Activated CD4-positive, alpha-beta T cell treated with anti-CD3 and anti-CD28 coated beads for 24 hours (primary cell): ENCODE results near the gene KLF11.

Experiments used
- DNase-seq, 2 donors: peaks; one replicate each; pipeline ENCODE4 v3.0.0-alpha.2; 2020; ENCODE audit warnings: low read depth in 2 of 2

KLF11 gene

DNA sequence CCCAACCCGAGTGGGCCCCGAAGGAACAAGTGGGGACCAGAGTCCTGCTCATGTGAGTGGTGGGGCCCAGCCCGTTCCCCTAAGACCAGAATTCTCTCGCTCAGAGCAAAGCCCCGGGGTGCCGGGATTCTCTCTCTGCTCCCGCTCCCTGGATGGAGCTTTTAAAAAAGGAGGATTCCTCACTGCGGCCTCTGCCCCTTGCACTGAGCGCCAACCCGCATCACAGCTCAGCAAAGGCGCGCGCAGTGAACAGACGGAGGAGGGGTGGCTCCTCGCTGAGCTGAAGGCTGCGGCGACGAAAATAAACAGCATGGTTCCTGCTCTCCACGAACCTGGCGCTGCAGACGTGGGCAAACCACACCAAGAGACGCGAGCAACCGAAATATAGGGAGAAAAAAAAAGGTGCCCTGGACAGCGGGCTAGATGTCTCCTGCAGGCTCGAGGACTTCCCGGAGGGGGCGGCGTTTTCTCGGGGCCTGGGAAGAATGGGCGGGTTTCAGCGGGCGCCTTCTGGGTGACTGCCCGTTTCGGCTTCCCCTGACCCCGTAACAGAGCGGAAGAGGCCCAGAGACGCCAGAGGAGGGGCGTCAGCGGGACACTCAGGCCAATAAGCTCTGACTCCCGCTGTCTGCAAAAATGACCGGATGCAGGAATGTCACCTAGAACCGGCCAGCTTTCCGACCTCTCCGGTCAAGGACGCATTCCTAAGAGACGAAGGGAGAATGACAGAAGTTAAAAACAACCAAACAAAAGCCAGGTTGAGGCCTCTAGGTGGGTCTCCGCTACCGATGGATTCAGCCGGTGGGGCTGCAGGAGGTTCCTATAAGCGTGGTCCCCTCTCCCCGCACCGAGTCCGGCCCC, 819 bp upstream of the KLF11 start:
- DNase-seq, result no peak

DNA sequence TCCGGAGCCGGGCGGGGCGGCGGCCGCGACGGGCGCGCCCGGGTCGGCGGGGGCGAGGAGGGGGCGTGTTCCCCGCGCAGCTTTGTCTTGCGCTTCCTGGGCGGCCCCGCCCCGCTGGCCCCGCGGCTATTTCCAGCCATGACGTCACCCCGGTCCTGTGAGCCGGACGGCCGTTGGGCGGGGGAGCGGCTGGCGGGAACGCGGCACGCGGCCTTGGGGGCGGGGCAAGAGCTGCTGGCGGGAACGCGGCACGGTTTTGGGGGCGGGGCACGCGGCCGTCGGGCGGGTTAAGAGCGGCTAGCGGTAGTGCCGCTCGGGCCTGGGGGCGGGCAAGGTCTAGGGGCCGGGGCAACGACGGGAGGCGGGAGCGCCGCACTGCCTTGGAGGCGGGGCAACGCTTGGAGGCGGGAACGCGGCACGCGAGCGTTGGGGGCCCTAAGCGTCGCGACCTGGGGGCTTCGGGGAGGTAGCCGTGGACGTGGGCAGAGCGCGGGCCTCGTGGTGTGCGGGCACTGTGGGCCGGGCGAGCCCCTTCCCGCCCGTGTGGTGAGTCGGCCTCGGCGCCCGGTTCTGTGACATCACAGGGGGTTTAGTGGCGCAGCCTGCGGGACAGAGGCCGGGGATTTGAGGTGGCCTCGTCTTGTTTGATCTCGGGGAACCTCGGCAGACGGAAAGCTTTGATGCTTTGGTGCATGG, 704 bp downstream of the KLF11 start:
- peak; percentile 83 to 97 for DNase-seq

DNA sequence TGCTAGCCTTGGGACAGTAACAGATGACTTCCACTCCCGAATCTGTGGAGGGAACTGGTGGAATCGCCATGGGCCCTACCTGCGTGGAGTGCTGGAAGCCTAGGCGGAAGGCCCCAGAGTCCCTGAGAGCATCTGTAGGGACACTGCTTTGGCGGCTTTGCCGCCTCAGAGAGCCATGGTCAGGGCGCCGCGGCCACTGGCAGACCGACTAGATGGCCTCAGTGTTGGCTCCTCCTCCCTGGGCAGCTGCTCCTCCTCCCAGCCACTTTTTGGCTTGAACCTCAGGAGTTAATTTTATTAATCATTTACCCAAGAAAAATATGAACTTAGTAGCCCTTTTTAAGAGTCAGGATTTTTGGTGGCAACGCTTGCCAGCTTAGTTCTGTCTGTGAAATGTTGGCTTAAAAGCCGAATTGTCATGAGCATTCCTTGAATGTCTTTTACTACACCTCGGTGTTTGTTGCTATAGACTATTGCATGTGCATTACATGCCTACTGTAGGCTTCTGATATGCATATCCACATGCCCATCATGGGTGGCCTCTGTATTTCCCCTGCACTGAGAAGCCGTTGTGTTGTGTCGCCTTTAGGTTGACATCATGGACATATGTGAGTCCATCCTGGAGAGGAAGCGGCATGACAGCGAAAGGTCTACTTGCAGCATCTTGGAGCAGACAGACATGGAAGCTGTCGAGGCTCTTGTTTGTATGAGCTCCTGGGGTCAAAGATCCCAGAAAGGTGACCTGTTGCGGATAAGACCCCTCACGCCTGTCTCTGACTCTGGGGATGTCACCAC, 2.4 kb downstream of the KLF11 start:
- no peak for DNase-seq

DNA sequence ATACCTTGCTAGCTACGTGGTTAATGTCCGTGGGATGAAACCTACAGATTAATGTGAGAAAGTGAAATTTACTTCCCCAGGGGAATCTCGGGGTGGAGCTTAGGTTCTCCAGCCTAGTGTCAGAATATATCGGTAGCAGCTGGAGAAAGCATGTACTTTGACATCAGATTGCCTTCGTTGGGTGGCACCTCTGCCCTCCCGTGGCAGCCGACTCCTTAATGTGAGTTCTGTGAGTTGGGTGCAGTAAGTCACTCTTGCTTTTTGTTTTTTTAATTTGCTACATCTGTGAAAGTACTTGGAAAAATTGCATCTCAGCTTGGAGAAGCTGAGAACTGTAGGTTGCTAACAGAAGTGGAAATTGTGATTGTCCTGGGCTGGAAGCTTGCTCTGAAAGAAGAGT, 3.6 kb downstream of the KLF11 start:
- no peak for DNase-seq

DNA sequence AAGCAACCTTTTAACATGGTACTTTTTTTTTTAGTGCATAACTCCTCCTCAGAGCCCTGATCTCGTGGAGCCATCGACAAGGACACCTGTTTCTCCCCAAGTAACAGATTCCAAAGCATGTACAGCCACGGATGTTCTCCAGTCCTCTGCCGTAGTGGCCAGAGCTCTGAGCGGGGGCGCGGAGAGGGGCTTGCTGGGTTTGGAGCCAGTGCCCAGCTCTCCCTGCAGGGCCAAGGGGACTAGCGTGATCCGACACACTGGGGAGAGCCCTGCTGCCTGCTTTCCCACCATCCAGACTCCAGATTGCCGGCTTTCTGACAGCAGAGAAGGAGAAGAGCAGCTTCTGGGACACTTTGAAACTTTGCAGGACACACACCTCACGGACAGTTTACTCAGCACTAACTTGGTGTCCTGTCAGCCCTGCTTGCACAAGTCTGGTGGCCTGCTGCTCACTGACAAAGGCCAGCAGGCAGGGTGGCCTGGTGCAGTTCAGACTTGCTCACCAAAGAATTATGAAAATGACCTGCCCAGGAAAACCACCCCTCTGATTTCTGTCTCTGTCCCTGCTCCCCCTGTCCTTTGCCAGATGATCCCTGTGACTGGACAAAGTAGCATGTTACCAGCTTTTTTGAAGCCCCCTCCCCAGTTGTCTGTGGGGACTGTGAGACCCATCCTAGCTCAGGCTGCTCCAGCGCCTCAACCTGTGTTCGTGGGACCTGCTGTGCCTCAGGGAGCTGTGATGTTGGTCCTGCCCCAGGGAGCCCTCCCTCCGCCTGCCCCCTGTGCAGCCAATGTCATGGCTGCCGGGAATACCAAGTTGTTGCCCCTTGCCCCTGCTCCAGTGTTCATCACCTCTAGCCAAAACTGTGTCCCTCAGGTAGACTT, 4.5 kb downstream of the KLF11 start:
- no peak for DNase-seq

DNA sequence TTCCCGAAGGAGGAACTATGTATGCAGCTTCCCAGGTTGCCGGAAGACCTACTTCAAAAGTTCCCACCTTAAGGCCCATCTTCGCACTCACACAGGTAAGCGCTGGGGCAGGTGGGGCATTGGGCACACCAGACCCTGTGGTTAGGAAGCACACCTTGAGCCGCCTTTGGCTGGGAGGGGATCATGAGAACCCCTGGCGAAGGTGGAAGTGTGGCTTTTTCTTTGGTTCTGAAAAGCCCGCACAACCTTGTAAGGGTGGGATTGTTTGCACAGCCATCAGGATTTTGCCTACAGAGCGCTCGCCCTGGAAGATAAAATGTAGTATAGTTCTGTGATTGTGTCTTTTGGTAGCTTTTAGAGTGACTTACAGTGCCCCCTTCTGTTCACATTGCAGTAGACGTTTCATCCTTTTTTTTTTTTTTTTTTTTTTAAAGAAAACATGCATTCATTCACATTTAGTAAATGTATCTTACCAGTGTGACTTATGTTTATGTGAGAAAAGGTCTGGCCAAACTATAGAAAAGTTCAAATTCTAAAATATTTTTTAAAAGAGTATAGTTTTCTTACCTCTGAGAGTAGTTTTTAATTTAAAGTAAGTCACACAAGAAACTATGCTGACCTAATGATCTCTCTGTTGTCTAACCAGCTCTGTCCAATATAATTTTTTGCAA, 5.3 kb downstream of the KLF11 start:
- no peak for DNase-seq

DNA sequence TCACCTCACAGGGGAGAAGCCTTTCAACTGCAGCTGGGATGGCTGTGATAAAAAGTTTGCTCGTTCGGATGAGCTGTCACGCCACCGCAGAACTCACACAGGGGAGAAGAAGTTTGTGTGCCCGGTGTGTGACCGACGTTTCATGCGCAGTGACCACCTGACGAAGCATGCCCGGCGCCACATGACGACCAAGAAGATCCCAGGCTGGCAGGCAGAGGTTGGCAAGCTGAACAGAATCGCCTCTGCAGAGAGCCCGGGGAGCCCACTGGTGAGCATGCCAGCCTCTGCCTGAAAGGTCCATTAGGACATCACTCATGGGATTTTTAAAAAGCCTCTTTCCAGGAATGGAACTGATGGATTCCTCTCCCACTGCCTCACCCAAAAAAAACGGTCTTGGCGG, 8.9 kb downstream of the KLF11 start:
- no peak for DNase-seq

DNA sequence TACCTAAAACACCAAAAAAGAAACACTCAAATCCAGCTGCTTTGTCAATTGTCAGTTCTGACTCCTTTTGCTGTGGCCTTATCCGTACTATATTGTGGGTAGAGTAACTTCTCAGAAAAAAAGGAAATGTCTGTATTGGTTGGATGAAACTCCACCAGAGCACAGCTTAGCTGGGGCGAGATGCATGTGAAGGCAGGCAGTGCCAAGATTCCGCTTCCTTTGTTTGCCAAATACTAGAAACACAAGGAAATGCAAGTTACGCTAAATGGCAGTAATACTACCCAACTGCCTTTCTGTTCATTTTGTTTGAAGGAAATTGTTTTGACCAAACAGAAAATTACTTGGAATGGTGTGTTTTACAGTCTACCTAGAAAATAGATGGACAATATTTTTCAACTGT, 10.0 kb downstream of the KLF11 start:
- DNase-seq, result no peak

DNA sequence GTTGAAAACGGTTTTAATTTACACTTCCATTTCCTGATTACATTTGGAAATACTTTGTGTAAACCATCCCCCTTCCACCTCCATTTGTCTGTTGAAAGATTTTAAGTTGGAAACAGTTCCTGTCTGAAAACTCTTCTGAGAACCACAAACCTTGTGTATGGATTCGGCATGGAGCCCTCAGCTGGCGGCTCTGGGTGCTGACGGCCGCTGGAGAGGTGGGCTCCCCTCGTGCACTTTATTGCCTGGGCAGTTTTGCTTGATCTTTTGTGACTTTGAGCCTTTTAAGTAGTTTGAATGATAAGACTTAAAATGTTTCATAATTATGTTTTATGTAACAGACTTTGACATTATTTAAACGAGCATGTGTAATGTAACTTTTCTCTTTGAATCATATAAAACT, 11.1 kb downstream of the KLF11 start:
- DNase-seq, result no peak

DNA sequence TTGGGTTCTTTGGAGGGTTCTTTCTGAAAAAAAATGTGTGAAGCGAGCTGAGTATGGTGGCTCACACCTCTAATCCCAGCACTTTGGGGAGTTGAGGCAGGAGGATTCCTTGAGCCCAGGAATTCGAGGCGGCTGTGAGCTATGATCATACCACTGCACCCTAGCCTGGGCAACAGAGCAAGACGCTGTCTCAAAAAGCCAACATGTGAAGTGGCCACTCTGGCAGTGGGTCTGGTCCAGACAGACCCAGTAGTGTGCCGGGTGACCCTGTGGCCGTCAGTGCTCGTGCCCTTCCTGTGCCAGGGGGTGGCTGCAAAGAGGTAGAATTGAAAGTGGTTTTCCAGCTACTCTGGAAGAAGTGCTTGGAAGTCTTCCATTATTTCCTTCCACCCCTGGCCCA, 11.6 kb downstream of the KLF11 start:
- DNase-seq, result no peak

DNA sequence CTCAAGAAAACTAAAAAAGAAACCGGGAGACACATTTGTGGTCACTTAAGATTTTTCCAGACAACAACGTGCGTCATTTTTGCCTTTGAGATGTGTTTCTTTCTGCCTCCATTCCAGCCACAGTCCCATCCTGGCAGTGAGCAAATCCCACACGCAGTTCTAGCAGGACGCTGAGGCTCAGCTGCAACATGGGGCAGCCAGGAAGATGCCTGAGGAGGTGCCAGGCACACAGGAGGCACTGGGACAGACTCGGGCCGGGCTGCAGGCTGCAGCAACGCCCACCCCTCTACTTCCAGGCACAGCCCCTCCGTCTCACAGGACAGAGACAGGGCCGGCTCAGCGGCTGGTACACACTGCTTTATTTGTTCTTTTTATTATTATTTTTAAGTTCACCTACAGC, 13.1 kb downstream of the KLF11 start:
- DNase-seq, result no peak

DNA sequence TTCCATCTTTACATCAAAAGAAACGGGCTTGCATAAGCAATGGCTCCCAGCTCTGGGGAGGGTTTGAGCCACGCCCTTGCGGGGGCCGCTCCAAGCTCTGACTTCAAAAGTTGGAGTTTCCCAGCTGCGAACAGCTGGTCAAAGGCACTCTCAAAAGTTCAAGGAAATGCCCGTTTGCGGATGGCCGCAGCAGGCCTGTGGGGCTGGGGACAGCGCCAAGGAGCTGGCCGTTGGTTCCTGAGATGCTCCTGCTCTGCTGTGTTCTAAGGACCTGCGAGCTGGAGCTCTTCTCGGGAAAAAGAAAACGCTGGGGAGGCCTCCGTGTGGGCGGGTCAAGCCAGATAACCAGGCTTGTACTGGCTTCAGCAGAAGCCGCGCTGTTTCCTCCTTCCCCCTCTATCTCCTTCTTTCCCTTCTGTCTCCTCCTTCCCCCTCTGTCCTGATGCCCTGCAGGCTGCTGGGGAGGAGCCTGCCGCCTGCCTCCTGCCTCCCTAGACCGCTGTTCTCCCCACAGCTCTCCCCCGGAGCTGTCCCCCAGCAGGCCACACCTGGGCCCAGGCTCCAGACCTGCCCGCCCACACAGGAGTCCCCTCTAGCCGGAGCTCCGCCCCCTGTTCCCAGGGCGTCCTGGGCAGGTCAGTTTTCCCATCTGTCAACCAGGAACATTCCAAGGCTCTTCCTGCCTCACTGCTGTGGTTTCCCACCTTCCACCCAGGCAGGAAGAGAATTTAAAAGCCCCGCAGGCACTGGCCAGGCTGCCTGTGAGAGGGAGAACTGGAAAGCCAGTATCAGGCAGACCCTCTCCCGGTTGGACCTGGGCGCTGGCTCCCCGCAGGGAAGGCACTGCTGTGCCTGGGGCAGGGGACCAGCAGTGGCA, 14.1 kb downstream of the KLF11 start:
- no peak for DNase-seq

DNA sequence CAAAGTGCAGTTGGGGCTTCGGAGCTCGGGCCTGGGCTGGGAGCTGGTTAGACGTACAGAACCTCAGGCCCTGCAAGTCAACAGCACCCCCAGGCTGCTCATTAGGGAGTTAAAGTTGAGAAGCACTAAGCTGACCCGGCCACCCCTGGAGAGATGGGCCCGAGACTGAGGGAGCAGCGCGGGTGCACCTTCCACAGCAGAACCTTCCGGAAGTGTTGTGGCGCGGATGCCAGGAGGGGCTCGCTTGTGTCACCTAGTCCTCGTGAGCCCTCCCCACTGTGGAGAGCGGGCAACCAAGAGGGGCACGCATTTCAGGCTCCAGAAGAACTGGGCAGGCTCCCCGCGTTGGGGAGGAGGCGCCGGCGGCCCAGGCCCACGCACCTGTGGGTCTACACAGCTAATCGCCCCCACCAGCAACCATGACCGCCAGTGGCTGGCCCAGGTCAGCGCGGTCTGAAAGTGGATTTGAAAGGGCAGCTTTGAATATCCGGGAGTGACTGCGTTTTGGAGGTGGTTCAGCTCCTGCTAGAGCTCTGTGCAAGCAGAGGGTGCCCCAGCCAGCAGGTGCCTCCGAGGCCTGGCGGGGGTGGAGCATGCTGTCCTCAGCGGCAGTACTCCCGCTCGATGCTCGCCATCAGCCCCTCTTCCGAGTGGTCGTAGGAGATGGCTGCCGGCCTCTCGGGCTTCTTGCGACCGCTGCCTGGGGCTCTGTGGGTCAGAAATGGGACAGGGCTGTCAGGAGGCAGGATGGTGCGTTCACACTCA, 15.1 kb downstream of the KLF11 start:
- no peak for DNase-seq

DNA sequence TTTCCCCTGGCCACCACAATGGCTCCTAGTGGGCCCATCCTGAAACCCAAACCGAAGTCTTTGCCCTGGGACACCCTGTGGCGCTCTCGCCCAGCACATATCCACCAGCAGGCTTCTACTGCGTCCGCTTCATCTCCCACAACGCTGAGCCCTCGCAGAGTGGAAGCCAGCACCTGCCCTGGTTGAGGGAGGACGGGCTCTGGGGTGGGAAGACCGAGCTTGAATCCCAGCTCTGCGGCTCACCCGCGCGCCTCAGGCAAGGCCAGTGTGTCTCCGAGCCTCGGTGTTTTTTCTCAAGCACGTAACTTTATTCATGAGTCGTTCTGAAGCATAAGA, 15.6 kb downstream of the KLF11 start:
- no peak for DNase-seq

DNA sequence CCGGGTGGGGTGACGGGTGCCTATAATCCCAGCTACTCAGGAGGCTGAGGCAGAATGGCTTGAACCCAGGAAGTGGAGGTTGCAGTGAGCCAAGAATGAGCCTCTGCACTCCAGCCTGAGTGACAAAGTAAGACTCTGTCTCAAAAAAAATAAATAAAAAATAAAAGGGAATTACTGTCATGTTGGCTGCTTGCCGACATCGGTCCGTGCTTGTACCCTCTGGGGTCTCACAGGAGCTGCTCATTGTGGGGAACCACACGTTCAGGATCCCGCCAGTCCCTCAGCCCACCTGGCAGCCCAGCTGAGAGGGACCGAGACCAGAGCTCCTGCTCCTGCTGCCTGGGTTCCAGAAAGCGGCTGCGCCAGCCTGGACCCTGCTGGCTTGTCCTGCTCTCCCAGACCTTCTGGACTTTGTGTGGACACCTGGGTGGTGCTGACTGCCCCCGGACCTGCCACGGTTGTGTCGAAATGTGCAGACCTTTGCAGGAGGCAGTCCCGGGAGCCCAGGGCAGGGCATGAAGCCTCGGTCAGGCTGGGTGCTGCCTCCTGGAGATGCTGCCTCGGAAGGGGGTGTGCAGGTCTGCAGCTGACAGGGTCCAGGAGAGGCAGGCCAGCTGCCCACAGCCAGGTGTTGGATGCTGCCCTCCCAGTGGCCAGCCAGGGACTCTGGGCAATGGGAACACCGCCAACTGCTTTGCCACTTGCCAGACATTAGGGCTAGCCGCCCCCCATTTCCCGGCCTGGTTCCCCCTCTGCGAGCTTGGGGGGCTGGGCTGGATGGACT, 16.4 kb downstream of the KLF11 start:
- no peak for DNase-seq

DNA sequence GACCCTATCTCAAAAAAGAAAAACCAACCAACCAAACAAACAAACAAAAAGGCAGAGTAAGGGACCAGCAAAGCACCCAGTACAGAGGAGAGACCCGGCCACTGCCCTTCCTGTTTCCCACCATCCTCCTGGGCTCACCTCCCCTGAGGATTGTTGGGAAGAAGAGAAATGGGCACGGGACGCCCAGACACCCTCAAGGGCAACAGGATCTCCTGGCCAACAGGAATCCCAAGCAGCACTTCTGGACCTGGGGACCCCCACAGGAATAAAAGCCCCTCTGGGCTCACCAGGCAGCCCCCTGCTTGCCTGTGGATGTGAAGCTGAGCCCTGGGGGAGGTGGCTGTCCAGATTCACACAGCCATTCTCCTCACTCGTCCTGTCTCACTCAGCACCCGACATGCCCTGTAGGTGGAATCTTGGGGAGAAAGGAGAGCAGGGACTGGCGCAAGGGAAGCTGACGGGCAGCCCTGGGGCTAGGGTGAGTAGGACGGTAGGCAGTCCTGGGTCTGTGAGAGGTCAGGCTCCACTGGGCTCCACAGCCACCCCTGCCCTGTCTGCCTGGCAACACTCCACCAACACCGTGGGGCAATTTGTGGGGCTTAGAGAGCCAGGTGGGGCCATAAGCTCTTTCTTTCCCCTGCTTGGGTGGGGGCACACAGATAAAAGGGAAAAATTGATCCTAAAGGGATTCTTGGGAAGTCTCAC, 18.0 kb downstream of the KLF11 start:
- DNase-seq, result no peak

DNA sequence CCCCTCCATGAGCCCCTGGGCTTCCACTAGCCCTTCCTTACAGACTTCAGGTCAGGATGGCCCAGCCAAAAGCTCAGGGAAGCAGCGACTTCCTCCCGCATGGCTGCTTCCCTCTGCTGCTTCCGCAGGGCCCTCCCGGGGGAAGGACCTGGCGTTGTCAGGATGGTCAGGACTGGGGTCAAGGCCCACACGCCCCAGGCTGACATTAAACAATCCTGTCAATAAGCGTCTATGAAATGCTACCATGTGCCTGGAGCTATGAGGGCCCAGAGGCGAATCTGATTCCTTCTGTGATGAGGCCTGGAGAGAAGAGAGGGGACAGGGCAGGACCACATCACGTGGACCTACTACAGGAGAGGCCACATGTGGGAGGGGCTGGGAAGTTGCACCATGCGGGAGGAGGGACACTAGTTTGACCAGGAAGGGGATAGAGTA, 19.6 kb downstream of the KLF11 start:
- DNase-seq, result no peak

DNA sequence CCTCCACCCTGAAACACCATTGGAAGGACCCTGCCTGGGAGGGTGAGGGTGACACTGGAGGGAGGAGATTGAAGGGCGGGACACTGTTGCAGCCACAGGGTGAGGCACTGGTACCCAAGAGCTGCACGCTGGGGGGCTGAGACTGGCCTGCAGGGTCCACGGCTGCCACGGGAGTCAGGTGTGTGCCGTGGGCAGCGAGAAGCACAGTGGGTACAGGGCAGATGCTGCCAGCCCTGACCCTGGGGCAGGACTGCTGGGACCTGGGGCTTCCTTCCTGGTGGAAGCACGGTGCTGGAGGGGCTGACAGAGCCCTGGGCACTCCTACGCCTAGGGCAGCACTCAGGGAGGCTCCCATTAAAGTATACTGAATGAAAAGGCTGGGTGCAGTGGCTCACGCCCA, 20.2 kb downstream of the KLF11 start:
- no peak for DNase-seq
